ENCODE data around the gene BCOR.

DNA sequence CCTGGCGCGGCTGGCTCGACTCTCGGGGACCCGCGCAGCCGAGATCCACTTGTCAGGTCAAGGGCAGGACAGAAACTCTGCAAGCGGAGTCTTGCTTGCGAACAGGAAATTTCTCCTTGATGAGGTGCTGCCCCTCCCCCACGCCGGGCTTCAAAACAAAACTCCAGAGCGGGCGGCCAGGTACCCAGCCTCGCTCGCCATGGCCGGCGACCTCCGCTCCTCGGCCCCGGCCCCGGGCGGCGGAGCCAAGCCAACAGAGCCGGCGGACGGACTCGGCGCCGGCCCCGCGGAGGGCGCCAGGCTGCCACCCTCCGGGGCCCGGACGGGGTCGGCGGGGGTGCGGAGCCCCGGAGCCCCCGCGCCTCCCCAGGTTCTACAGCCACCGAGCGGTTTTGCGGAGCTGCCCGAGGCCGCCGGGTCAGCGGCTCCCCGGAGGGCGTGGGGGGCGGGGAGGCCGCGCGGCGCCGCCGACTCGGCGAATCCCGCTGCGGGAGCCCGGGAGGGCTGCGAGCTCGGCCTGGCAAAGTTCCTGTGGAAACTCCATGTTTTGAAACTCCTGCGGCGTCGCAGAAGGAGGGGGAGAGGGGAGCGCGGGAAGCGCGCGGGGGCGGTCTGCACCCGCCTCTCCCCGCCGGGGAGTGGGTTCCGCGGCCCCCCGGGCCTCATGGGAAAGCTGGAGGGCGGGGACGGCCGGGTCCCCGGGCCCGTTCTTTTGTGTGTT, 11.7 kb upstream of the BCOR start:
- TF ChIP-seq, protein P1, sequence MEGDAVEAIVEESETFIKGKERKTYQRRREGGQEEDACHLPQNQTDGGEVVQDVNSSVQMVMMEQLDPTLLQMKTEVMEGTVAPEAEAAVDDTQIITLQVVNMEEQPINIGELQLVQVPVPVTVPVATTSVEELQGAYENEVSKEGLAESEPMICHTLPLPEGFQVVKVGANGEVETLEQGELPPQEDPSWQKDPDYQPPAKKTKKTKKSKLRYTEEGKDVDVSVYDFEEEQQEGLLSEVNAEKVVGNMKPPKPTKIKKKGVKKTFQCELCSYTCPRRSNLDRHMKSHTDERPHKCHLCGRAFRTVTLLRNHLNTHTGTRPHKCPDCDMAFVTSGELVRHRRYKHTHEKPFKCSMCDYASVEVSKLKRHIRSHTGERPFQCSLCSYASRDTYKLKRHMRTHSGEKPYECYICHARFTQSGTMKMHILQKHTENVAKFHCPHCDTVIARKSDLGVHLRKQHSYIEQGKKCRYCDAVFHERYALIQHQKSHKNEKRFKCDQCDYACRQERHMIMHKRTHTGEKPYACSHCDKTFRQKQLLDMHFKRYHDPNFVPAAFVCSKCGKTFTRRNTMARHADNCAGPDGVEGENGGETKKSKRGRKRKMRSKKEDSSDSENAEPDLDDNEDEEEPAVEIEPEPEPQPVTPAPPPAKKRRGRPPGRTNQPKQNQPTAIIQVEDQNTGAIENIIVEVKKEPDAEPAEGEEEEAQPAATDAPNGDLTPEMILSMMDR (IDR thresholded peaks at IDR 0.05) = no peak
- TF ChIP-seq POLR2A (IDR thresholded peaks at IDR 0.05) = no peak

Measured in heart left ventricle (tissue), 13 donors.